ENCODE data around the gene PRRT3. TPM values are rescaled to one million over a fixed set of nuclear protein-coding genes. Genes with fewer than 3 reads are reported as not detected.
"Not testable (repeated sequence)": the region's sequence is repeated elsewhere in the genome, so short reads cannot be mapped to it uniquely, and the experiment has no call there.

The PRRT3 gene
- polyA plus RNA-seq, 1 donor: 2.0 TPM

DNA sequence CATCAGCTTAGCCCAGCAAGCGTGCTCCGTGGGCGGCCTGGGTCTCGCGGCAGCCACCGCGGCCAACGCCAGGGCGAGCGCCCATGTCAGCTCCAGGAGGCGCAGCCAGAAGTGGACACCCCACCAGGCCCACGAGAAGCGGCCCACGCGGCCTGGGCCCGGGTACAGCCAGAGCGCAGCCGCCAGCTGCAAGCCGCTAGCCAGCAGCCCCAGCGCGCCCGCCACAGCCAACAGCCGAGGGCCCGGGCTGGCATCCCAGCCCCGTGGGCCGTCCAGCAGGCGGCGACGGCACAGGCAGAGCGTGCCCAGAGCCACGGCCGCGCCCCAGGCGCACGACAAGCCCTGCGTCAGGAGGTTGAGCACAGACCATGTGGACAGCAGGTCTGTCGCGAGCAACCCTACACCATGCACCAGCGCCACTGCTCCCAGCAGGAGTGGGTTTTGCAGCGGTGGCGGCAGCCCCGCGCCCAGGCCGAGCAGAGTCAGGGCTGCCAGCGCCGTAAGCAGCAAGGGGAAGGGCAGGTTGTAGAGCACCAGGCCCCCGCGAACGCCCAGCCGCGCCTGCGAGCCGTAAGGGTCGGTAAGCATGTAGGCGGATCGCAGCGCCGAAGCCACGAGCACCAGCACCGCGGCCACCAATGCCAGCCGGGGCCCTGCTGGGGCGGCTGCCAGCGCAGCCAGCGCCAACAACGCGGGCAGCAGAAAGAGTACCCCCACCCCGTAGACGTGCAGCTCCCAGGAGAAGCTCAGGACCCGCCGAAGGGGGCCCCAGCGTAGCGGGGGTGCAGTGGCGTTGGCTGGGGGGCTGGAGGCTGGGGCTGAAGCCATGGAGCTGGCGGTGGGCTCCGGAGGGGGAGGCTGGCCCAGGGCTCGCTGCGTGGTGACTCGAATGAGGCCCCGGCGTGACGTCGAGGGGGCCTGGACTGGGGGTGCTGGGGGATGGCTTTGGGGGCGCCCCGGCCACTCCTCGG, 4.9 kb downstream of the PRRT3 start:
- DNase-seq: peak; percentile 73

DNA sequence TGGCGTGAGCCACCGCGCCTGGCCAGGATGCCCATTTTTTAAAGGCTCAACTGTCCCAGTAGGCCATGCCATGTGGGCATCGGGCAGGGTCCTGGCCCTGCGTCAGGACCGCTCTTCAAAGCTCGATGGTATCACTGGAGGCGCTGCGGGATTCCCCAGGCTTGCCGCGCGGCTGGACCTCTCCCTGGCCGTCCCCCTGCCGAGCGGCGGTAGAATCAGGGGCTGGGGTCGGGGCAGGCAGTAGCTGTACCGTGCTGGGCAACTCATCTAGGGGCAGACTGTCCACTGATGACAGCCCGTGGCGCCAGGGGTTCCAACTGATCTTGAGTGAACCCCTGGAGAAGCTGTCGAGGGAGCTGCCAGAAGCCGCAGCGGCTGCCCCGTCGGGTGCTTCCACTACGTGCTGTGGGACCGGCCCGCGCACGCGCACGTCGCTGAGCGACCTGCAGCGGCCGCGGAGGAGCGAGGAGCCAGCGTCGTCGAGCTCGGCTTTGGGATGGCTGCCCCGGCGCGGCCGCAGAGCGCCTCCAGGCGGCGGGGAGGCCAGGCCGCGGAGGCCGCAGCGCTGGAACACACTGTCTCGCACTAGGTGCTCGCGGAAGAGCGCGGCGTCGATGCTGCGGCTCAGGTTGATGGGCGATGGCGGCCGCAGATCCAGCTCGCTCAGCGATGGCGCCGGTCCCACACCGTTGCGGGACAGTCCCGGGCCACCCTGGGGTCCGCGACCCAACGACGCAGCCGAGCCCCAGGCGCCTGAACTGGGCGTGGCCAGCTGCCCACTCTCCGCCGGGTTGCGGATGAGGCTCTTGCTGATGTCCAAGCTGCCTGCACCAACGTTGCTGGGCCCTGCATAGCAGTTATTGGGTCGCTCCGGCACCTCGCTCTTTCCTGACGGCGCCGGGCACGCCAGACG, 5.8 kb downstream of the PRRT3 start:
- DNase-seq: peak; percentile 93

DNA sequence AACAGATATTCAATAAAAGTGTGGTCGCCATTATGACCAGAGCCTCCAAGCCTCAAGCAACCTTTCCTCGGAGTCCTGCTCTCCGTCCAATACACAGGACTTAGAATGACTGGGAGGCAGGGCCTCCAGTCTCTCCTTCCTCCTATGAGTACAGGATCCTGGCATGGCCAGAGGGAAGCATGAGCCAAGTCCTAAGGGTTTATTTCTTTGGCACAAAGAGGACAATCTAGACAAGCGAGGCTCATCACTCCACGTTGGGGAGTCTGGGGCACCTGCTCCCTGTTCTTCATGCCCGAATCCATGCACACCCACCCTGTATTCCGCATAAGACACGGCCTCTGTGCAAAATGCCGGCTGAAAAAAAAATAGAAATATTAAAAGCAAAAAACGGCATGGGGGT, 6.8 kb downstream of the PRRT3 start:
- no peak for DNase-seq

DNA sequence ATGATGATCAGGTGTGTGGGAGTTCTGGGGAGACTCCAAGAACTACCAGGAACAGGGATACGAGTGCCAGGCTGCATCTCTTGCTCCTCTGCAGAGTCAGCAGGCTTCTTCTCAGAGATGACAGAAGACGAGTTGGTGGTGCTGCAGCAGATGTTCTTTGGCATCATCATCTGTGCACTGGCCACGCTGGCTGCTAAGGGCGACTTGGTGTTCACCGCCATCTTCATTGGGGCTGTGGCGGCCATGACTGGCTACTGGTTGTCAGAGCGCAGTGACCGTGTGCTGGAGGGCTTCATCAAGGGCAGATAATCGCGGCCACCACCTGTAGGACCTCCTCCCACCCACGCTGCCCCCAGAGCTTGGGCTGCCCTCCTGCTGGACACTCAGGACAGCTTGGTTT, 7.9 kb downstream of the PRRT3 start:
- DNase-seq: no peak

DNA sequence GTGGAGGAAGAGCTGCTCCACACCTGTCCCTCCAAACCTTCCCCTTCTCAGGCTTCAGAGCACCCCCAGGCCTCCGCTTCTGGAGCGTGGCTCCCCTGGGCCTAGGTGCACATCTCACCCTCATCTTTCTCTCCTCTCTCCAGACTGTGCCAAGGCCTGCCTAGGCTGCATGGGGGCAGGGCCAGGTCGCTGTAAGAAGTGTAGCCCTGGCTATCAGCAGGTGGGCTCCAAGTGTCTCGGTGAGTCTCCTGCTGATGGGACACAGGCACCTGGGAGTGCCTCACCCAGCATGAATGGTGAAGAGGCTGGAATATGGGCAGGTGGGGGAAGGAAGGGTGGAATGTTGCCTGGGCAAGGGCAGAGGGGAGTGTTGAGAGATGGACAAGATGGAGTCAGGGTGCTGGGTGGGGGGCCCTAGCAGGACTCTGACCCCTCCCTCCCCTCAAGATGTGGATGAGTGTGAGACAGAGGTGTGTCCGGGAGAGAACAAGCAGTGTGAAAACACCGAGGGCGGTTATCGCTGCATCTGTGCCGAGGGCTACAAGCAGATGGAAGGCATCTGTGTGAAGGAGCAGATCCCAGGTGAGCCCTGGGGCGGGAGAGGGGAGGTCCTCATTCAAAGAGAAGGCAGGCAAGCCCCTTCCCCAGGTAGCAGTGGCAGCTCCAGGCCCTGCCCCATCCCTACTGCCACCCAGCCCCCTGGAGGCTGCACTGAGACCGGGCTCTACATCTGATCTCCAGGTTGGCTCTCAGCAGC, 9.1 kb downstream of the PRRT3 start:
- DNase-seq: no peak

DNA sequence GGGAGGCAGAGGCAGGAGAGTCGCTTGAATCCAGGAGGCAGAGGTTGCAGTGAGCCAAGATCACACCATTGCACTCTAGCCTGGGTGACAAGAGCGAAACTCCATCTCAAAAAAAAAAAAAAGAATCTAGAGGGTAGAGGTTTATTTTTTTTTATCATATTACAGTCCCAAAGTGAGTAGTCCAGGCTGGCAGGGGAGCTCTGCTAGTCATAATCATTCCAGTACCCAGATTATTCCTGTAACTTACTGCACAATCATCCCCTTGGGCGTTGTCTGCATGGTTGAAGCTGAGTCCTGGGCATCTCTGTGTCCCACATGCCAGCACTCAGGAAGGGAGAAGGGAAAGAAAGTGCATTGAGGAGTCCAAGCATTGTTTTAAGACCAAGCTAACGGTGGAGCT, 10.0 kb downstream of the PRRT3 start:
- DNase-seq: no peak

DNA sequence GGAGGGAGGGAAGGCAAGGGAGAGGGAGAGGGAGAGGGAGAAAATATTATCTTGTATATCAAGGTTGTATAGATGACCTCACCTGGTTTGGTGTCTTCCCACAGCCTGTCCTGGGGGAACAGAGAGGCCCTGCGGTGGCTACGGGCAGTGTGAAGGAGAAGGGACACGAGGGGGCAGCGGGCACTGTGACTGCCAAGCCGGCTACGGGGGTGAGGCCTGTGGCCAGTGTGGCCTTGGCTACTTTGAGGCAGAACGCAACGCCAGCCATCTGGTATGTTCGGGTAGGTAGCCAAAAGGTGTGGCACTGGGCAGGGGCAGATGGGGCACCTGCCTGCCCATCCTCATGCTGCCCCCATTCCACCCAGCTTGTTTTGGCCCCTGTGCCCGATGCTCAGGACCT, 11.5 kb downstream of the PRRT3 start:
- no peak for DNase-seq

DNA sequence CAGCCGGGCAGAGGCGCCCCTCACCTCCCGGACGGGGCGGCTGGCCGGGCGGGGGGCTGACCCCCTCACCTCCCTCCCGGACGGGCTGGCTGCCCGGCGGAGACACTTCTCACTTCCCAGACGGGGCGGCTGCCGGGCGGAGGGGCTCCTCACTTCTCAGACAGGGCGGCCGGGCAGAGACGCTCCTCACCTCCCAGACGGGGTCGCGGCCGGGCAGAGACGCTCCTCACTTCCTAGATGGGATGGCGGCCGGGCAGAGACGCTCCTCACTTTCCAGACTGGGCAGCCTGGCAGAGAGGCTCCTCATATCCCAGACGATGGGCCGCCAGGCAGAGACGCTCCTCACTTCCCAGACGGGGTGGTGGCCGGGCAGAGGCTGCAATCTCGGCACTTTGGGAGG, 12.3 kb downstream of the PRRT3 start:
- not testable (repeated sequence) for DNase-seq

DNA sequence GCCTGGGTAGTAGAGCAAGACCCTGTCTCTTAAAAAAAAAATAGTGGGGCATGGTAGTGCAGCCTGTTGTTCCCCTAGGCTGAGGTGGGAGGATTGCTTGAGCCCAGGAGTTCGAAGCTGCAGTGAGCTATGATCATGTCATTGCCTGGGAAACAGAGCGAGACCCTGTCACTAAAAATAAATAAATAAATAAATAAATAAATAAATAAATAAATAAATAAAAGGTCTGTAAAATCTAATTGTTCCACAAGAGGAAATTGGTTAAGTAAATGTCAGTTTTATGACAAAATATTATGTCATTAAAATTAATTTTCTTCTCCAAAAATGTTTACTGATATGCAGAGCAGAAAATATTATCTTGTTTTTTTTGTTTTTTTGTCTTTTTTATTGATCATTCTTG, 13.2 kb downstream of the PRRT3 start:
- DNase-seq: no peak

DNA sequence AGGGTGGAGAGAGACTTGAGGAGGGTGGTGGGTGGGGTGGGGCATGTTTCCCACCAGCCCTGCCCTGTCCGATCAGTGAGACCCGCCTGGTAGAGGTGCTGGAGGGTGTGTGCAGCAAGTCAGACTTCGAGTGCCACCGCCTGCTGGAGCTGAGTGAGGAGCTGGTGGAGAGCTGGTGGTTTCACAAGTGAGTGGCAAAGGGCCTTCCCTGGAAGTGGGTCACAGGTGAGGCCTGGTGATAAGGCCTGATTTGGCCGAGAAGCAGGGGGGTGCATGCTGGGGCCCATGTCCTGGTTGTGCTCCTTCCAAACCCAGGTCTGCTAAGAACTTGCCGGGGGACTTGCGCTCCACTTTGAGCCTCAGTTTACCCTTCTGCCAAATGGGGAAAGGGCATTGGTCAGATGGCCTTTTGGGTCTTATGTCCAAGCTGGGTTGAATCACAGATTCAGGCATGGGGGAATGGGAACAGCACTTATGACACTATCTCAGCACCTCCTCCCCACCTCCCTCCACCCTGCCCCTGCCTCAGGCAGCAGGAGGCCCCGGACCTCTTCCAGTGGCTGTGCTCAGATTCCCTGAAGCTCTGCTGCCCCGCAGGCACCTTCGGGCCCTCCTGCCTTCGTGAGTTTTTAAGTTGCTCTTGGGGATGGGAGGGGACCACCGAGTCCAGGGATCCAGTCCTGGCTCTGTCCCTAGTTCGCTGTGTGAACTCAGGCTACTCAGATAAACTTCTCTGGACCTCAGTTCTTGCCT, 14.5 kb downstream of the PRRT3 start:
- DNase-seq: no peak

DNA sequence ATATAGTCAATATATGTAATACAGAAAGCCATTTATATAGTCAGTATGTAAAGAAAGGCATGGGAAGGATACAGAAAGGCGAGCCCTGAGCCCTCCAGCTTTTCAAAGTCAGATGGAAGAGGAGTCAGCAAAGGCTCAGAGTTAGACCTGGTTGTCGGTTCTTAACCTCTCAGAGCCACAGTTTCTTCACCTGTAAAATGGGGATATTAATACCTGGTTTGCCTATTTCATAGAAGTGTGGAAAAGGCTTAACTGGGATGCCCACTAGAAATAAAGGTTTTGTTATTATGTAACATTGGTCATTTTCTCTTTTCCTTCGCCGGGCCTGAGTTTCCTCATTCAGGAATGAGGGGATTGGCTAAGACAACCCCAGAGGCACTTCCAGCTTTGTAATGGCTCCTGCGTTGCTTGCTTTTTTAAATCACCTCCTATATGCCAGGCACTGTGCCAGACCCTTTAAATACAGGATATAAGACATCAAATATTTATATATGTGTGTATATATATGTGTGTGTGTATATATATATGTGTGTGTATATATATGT, 16.2 kb downstream of the PRRT3 start:
- no peak for DNase-seq

DNA sequence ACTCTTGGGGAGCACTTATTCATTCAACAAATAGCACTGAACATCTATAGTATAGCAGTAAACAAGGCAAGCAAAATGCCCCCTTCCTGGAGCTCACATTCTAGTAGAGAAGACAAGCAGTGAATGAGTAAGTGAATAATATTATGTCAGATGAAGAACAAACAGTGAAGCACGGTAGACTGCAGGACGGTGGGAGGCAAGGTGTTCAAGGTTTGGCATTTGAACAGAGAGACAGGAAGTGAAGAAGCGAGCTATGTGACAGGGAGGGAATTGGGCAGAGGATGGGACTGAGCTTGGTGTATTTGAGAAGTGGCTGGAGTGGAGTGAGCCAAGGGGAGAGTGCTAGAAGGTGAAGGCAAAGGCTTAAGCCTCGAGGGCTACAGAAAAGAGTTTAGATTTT, 17.2 kb downstream of the PRRT3 start:
- DNase-seq: no peak

DNA sequence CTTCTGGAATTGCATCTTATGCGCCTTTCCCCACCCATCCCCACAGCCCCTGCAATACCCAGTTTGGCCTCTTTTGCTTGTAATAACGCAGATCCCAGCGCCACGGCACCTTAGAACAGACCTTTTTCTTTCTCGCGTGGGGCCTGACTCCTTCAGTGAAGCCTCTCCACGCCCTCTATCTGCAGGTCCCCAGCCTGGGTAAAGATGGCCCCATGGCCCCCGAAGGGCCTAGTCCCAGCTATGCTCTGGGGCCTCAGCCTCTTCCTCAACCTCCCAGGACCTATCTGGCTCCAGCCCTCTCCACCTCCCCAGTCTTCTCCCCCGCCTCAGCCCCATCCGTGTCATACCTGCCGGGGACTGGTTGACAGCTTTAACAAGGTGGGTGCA, 18.0 kb downstream of the PRRT3 start:
- DNase-seq: no peak

DNA sequence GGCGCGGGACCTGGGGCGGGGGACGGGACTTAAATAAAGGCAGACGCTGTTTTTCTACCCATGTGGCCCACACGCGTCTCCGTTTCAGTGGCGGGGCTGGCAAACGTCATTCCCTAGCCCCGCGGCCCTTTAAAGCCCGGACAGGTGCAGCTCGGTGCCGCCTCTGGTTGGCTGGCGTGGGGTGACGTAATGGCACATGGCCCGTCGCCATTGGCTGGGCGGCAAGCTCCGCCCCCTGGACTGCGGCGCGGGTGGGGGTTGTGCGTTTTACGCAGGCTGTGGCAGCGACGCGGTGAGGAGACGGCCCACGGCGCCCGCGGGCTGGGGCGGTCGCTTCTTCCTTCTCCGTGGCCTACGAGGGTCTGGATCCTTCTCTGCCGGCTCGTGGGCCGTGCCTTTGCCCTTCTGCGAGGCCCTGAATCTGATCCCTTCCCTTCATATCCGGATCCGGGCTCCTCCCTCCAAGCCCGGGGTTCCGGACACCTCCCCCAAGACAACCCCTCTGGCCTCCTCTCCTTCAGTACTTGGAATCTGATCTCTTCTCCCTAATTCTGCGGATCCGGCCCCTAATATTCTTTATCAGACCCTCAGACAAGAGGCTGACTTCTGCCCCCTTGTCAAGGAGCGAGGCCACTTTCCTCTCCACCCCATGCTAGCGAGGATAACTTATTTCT, 18.5 kb downstream of the PRRT3 start, which contains the start of gene CRELD1:
CRELD1 (plus strand) TSS at position 274 of the 674 bp plus-strand sequence. CDS start 605 bp downstream, outside the sequence.
- peak; percentile 96 for DNase-seq

DNA sequence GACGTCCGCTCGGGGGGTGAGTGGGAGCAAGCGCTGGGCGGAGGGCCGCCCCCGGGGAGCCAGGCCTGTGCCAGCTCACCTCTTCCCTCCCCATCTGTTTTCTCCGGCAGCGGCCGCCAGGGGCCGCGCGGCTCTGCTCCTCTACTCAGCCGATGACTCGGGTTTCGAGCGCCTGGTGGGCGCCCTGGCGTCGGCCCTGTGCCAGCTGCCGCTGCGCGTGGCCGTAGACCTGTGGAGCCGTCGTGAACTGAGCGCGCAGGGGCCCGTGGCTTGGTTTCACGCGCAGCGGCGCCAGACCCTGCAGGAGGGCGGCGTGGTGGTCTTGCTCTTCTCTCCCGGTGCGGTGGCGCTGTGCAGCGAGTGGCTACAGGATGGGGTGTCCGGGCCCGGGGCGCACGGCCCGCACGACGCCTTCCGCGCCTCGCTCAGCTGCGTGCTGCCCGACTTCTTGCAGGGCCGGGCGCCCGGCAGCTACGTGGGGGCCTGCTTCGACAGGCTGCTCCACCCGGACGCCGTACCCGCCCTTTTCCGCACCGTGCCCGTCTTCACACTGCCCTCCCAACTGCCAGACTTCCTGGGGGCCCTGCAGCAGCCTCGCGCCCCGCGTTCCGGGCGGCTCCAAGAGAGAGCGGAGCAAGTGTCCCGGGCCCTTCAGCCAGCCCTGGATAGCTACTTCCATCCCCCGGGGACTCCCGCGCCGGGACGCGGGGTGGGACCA, 19.2 kb downstream of the PRRT3 start:
- peak; percentile 80 for DNase-seq

DNA sequence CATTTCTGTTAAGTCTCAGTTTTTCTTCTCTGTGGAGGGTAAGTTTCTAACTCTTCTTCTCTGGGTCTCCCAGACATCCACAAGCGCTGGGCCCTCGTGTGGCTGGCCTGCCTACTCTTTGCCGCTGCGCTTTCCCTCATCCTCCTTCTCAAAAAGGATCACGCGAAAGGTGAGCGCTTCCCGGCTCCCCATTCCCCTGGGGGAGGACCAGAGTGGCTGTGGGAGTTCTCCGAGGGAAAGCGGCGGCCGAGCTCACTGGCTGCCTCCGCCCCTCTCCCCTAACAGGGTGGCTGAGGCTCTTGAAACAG, 19.7 kb downstream of the PRRT3 start:
- DNase-seq: no peak

DNA sequence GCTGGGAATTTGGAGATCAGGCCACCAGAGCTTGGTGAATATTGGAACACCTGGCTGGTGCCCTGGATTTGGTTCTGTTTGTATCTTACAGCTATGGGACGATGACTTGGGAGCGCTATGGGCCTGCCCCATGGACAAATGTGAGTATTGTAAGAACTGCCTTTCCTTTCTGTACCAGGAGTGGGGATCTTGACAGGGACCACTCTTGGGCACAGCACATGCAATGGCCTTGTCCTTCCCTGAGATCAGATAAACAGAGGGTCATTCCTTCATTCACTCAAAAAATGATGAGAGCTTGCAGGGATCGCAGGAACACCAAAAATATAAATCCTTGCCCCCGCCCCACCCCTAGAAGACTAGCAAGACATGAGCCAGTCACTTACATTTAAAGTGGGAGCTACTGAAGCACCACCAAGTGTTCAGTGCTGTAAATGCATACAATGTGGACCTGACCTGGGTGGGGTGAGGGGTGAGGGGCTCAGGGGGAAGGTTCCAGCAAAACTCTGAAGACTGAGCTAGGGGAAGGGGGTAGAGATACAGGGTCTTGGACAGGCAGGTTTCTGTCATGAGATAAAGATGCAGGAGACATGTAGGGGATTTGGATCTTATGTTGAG, 21.3 kb downstream of the PRRT3 start:
- DNase-seq: no peak

DNA sequence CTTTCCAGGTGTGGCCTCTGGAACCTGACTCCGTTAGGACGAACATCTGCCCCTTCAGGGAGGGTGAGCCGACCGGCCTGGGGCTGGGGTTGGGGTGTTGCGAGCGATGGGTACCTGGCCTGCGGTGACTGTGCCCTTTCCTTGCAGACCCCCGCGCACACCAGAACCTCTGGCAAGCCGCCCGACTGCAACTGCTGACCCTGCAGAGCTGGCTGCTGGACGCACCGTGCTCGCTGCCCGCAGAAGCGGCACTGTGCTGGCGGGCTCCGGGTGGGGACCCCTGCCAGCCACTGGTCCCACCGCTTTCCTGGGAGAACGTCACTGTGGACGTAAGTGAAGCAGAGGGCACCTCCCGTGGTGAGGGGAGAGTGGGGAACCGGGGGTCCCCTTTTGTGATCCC, 24.1 kb downstream of the PRRT3 start:
- DNase-seq: no peak

DNA sequence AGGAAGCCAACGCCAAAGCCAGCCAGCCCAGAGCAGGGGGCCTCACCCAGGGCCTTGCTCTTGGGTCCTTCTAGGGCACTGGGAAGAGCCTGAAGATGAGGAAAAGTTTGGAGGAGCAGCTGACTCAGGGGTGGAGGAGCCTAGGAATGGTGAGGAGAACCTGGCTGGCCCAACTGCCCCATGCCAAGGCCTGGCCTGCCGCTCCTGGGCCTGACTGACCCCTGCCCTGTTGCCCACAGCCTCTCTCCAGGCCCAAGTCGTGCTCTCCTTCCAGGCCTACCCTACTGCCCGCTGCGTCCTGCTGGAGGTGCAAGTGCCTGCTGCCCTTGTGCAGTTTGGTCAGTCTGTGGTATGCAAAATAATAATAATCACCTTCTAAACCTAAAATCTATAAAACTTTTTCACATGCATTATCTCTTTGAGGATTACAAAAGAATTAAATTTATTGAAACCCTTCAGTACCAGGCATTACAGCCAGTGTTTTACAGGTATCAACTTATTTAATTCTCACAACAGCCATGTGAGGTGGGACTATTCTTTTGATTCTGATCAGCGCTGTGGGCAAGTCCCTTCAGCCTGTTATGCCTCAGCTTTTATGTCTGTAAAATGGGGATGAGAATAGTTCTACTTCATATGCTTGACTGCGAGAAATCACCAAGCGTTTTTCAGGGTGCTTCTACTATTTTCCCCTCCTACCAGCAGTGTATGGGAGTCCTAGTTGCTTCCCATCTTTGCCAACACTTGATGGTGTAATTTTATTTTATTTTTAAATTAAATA, 33.8 kb downstream of the PRRT3 start:
- DNase-seq: no peak

Data from hindlimb muscle (tissue), 1 donor.